HG02970 (cell line): ENCODE measurements around the gene CAMK2B.
"Not testable (repeated sequence)": the region's sequence is repeated elsewhere in the genome, so short reads cannot be mapped to it uniquely, and the experiment has no call there.

Source experiments
- ATAC-seq: cut with Tn5 transposase; IDR thresholded peaks from one replicate; pipeline ENCODE4 v1.9.1; 2021; ENCODE audit warnings: mild to moderate bottlenecking, moderate library complexity, moderate number of reproducible peaks; ENCODE audit not compliant: unreplicated experiment, low FRiP score

The CAMK2B gene

DNA sequence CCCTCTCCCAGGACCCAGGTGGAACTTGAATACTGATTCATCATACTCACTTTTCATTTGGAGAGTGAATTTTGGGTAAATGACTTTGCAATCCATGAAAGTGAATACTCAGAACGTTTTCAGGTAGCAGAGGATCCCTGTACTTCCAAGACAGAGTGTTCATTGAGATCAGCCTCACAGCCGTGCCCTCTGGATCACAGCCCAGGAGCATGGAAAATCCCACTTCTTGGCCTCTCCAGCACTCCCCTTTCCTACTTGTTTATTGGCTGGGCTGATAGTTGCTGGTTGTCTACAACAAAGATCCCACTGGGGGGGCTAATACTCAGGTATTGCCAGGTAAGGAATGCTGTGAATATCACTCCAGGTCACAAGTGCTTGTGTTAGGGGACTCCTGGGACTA, 142.0 kb downstream of the CAMK2B start:
- no peak for ATAC-seq

DNA sequence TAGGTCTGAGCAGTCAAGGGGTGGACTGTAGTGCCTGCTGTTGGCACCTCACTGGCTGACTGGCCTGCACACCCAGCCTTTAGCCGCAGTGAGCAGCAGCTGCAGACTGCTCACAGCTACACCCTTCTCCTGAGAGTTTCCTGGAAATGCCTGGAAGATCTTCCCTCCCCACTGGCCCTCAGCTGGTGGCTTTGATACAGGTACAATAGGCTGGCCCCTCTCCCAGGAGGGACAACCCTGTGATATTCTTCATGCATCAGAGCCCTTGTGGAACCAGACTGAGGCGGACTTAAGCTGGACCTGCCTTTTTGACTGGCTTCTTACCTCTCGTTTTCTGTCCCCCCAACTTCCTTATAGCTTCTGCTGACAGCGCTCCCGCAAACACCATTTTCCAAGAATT, 142.6 kb downstream of the CAMK2B start:
- ATAC-seq, result no peak

DNA sequence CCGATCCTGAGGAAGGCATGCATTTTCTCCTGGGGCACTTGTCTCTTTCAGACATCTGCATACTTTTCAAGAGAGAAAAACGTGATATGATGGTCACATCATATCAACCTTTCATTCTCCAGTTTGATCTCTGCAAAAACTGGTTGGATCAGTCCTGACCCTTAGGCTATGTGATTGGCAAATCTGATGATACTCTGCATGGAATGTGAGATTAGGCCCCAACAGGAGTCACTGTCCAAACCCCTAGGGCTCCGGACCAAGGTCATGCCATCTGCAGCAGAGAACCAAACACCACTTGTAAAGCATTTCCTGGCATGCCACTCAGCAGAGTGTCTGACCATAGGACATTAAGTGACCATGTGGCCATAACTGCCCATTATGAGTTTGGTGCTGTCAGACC, 144.8 kb downstream of the CAMK2B start:
- no peak for ATAC-seq

- no peak for ATAC-seq
Observed at GRCh38 chr7:44177570-44178131, 147.7 kb downstream of the CAMK2B start.

GRCh38 chr7:44176486-44176885, 148.9 kb downstream of the CAMK2B start:
- ATAC-seq, result no peak

GRCh38 chr7:44175730-44176129, 149.7 kb downstream of the CAMK2B start:
- ATAC-seq, result no peak

- ATAC-seq, result not testable (repeated sequence)
Observed at GRCh38 chr7:44174694-44174948, 150.8 kb downstream of the CAMK2B start.

DNA sequence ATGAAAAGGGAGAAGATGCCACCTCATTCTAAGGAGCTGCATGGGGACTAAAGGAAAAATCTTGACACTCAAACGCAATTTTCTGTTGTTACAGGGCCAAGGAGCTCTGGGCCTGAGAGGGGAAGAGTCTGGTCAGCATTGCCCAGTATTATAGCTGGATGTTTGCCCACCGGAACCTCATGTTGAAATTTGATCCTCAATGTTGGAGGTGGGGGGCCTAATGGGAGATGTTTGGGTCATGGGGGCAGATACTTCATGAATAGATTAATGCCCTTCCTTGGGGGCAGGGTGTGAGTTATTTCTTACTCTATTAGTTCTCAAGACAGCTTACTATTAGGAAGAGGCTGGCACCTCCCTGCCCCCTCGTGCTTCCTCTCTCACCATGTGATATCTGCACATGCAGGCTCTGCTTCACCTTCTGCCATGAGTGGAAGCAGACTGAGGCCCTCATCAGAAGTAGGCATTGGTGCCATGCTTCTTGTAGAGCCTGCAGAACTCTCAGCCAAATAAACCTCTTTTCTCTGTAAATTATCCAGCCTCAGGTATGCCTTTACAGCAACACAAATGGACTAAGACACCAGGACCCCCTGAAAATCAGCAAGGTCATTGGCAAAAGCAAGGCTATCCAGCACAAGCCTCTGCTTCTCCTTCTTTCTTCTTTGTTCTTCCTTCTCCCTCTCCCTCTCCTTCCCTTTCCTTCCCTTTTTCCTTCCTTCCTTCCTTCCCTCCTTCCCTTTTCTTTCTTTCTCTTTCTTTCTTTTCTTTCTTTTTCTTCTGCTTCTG, 151.3 kb downstream of the CAMK2B start:
- no peak for ATAC-seq

DNA sequence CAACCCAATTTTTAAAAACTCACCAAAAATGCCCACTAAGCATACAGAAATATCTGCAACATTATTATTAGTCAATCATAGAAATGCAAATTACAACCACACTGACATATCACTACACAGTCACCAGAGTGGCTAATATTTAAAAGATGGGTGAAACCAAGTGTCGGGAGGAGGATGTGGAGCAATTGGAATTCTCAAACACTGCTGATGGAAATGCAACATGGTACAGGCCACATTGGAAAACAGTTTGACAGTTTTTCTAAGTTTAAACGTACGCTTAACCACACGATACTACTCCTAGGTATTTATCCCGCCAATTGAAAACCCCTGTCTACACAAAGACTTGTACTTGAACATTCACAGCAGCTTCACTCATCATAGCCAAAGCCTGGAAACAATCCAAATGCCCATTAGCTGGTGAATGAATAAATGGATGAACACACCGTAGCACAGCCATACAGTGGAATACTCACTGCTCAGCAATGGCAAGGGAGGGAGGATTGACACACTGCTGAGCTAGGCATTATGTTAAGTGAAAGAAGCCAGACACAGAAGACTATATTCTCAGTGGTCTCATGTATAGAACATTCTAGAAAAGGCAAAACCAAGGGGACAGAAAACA, 152.5 kb downstream of the CAMK2B start:
- ATAC-seq, result no peak

DNA sequence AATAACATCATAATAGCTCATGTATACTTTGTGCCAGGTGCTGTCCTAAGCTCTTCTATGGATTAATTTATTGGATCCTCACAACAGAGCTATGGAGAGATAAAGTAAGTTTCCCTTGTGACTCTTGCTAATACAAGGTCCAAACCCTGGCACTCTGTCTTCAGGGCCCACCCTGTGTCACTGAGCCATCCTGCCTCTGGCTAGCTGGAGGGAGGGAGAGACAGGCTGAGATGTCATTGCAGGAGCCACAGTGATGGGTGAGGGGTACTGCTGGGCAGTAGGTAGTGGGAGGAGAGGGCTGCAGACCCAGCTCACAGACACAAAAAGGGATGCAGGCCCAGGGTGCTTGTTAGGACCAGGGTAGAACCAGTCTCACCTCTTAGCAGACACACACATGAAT, 153.0 kb downstream of the CAMK2B start:
- no peak for ATAC-seq

DNA sequence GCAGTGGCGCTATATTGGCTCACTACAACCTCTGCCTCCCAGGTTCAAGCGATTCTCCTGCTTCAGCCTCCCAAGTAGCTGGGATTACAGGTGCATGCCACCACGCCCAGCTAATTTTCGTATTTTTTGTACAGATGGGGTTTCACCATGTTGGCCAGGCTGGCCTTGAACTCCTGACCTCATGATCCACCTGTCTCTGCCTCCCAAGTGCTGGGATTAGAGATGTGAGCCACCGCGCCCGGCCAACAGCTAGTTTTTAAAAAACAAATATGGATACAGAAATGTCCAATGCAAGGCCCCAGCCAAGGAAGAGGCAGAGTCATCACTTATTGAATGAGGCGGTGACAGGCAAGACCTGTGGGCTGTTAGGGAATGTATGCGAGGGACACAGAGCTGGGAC, 153.5 kb downstream of the CAMK2B start:
- not testable (repeated sequence) for ATAC-seq

DNA sequence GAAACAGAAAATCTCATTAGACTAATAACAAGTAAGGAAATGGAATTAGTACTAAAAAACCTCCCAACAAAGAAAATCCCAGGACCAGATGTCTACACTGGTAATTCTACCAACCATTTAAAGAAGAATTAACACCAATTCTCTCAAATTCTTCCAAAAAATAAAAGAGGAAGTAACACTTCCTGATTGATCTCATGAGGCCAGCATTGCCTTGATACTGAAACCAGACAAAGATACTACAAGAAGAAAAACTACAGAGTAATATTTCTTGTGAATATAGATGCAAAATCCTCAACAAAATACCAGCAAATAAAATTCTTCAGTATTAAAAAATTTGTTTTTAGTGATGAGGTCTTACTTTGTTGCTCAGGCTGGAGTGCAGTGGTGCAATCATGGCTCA, 157.5 kb downstream of the CAMK2B start:
- no peak for ATAC-seq
